Lung microvascular endothelial cell (primary cell): ENCODE results near the gene PPWD1. TPM values are rescaled to one million over a fixed set of nuclear protein-coding genes. Genes with fewer than 3 reads are reported as not detected.

Experiments used
- DNase-seq, 2 donors: peaks; one replicate each; pipeline versions ENCODE4 v3.0.0 to v3.0.0-alpha.2; 2010; ENCODE audit warnings: low read depth in 2 of 2
- total RNA-seq: library from RNA; depleted of rRNA; stranded (reverse); fragments of >200 nt; gene quantifications from 2 replicates; pipeline ENCODE4 v1.2.1, GENCODE V29; 2014

Gene PPWD1
- total RNA-seq, 1 donor from 2014 or later, result 39.3 TPM

DNA sequence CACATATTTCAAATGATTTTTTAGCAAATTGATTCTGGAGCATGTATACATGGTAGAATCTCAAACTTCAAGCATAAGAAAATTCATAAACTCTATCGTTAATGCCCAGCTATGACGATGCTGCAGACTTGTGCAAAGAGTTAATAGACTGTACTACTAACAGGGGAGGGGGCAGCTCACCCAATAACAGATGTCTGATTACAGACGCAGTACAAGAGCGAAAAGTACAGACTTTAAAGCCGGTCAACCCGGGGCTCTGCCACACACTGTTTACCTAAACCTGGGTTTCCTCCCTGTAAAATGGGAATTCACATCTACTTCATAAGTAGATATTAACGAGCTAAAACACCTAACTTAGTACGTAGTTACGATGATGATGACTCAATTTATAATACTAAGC is 60.4 kb downstream of the PPWD1 start:
- peak; percentile 6 to 11 for DNase-seq

DNA sequence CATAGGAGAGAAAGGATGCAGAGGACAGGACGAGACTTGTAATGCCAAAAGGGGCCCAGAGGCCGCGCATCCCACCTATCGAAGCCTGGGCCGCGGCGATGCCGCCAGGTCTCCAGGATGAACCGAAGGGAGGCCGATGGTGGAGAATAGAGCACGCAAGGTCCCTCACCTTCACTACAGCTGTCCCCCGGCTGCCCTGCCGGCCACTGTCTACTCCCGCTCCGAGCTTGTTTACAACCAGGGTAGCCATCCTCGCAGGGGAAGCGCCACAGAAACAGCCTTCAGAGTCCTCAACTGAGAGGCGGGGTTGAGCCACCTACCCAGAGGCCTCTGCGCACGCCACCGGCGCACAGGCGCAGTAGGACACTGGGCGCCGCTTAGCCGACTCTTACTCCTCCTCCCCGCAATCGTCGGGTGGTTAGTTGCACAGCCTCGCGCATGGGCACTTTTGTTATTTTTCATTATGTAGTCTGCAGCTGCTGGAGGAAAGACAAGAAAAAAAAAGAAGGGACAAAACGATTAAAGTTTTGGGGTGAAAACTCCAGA is 61.0 kb downstream of the PPWD1 start, which contains the start of gene TRIM23:
Gene TRIM23 (minus strand): TSS at position 309 of the 546 bp plus-strand sequence. CDS start 59 bp downstream, at position 250.
- DNase-seq, result peak; percentile 95

DNA sequence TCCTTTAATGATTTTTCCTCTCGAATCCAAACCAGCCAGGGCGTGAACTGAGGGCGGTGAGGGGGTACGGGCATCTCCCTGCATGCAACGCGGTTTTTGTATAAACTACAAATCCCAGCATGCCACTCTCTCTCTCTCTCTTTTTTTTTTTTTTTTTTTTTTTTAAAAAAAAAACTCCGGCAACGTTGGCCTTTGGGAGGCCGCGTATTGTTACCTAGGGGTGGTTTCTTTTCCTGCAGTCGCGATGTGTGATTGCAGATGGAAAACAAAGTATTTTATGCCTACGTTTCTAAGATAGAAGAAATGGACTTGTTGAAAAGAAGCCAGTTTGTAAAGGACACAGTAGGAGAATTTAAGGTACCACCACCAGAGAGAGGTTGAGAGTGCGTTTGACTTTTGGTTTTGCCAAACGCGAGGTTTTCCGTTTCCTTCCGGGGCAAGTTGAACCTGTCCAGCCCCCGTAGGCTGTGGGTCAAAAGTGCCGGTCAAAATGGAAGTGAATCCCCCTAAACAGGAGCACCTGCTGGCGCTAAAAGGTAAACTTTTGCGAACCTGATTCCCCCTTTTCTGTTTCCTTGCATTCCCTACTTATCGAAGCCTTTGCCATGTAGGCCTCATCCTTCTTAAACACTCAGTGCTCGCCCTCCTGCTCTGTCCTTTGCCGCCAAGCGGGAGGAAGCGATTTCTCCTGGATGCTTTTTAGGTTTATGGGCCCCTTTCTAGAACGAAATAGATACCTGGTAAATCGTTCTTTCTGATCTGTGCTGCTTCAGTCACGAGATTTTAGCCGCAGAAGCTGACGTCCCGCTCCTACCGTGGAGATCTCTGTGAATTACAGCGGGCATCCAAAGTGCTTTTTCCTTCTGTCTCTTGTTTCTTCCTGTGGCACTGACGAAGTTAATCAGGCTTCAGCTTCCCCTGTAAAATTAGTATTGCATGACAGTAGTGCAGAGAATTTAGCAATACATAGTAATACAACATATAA is 61.8 kb downstream of the PPWD1 start, which contains the start of the genes SHLD3 and TRAPPC13:
Gene SHLD3 (plus strand): TSS at position 457 of the 985 bp plus-strand sequence. CDS start 4,561 bp downstream, outside the sequence.
Gene TRAPPC13 (plus strand): TSS at position 457 of the 985 bp plus-strand sequence. CDS start 34 bp downstream, at position 491.
- peak; percentile 89 to 90 for DNase-seq

DNA sequence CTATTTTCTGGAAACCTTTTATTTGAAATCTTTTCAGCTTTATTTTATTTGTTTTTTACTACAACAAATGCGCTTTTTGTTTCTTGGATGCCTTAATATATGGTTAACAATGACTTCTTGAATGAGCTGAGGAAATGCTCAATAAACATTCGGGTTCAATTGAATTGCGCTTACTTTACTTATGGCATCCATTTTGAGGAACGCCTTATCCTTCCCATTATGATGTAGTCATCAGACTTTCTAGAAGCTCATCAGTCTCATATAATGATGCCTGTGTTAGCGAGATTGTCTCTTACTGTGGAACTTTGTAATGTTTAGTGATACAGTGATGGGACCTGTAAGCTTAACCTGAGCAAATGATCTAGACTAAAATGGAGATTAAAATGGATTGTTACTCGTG is 62.6 kb downstream of the PPWD1 start:
- DNase-seq, result peak in 1 of 2 donors; percentile 40

DNA sequence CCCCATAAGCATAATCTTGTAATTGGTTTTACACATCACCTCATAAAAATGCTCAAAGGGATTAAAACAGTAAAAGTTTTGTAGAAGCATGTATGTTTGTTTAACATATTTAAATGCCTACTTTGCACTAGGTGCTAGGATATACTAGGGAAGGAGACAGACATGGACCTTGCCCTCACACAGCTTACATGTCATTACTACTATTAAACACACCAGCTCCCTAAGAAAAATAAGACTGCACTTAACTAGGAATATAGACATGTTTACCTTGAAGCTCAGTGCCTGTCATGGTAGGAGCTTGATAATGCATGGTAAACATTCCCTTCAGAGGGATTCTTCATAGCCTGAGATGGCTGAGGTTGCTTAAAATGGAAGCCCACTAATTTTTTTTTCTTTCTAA is 67.9 kb downstream of the PPWD1 start:
- DNase-seq, result no peak

Other genes with a start within 250 kb of the PPWD1 start
- 30.9 and 52.2 TPM in 2 replicates for gene ADAMTS6, start 81.4 kb upstream of the PPWD1 start, total RNA-seq
- gene CENPK, start 128 bp upstream of the PPWD1 start, total RNA-seq, result 6.3 and 10.5 TPM in 2 replicates
- 19.2 and 28.8 TPM in 2 replicates for gene TRIM23, start 61.0 kb downstream of the PPWD1 start, total RNA-seq
- gene SHLD3, start 61.7 kb downstream of the PPWD1 start, total RNA-seq, result 2.6 and 3.6 TPM in 2 replicates
- gene TRAPPC13, start 61.7 kb downstream of the PPWD1 start, total RNA-seq, result 20.3 and 25.2 TPM in 2 replicates
- 9.3 and 9.4 TPM in 2 replicates for gene SGTB, start 158.8 kb downstream of the PPWD1 start, total RNA-seq
- 21.0 and 22.7 TPM in 2 replicates for gene NLN, start 158.9 kb downstream of the PPWD1 start, total RNA-seq